A549 treated with Hydrocortisone at 1 μM for 4 hours (cell line): Measurements from ENCODE around the gene AZGP1. TPM values are rescaled to one million over a fixed set of nuclear protein-coding genes. Genes with fewer than 3 reads are reported as not detected.

ENCODE experiments used
- total RNA-seq: library from RNA; stranded (reverse); fragments of 200-300 nt; extraction: Qiagen RNA extraction; gene quantifications from 5 replicates; pipeline ENCODE4 v1.2.3, GENCODE V29; 2022

AZGP1 gene
- total RNA-seq, result not detected in 5 replicates

DNA sequence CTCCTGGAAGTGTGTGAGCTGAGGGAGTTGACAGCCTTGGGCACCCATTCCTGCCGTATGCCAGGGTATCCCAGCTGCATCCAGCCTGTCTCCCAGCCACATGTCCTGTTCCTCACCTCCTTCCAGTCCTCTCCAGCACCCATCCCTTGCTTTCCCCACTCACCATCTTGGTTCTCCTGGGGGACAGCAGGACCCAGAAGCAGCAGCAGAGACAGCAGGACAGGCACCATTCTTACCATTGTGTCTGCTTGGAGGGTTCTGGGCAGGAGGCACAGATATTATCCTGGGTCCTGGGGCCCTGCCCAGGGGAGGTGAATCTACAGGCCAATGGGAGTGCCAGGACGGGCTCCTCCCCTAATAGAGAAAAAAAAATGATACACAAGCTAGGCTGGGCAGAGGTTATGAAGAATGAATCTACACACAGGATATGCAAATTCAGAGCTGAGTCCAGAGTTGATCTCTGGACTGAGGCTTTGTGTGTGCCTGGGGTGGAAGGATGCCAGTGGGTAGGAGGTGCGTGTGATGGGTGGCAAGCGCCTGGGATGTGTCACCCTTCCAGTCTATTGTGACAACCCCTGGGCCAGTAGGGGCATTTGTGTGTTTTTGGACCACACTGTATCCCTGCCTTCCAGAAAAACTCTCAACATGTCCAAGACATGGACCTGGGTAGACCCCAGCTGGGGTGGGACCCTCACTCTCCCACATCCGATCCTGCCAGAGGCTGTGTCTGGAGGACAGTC is at the start of gene AZGP1:
AZGP1 (minus strand) TSS at position 250 of the 740 bp plus-strand sequence; CDS start at position 239, 11 bp downstream.

GRCh38 chr7:100015232-100016214 is 39.7 kb upstream of the AZGP1 start, which contains the start of gene ZKSCAN1:
TSS of gene ZKSCAN1 (plus strand) at chr7:100015596. CDS start at chr7:100023507, 7,911 bp downstream.

DNA sequence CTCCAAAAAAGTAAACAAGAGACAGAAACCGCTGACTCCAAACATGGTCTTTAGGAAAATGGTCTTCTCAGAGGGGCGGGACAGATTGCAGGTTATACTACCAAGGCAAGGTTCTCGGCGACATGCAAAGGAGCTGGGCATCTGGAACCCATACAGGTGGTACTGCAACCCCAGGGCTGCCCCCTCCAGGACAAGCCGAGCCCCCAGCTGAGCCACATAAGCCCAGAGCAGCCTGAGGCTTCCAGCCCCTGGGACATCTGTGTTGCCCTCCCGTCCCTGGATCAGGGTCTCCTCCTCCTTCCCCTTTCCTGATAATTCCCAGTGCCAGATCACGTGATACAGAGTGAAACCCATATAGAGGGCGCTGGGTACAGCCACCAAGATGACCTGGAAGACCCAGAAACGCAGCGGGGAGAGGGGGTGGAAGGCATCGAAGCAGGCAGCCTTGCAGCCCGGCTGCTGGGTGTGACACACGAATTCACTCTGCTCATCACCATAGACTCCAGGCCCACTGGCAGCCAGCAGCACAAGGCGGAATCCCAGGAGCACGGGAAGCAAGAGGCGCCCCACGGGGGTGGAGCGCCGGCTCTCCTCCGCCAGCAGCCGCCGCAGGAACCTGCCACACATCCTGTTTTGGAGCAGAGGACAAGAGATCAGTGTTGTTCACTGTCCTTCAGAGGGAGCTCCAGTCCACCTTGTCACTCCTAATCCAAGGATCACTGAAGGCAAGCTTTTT is 46.7 kb downstream of the AZGP1 start, which contains the start of gene GJC3:
GJC3 (minus strand) TSS at position 627 of the 736 bp plus-strand sequence; CDS start at position 627, 0 bp downstream.

GRCh38 chr7:99918959-99919813 is 56.6 kb downstream of the AZGP1 start, which contains the start of gene TRIM4:
TSS of gene TRIM4 (minus strand) at chr7:99919530. CDS start at chr7:99919401, 129 bp downstream.

Other genes with a start within 250 kb of the AZGP1 start
- not detected in 5 replicates for gene CYP3A7, start 240.8 kb downstream of the AZGP1 start, total RNA-seq
- 0.07 to 0.15 TPM in 2 of 5 replicates, not detected in the others for gene CYP3A4, start 191.8 kb downstream of the AZGP1 start, total RNA-seq
- not detected in 5 replicates for gene CYP3A43, start 148.0 kb downstream of the AZGP1 start, total RNA-seq
- not detected in 5 replicates for gene OR2AE1, start 99.0 kb downstream of the AZGP1 start, total RNA-seq
- gene TRIM4, start 56.5 kb downstream of the AZGP1 start, total RNA-seq, result 24.9 to 30.2 TPM (median 26.4 TPM) in 5 replicates
- gene GJC3, start 46.4 kb downstream of the AZGP1 start, total RNA-seq, result 0.16 TPM in 1 of 5 replicates, not detected in the others
- 7.0 to 11.8 TPM (median 10.2 TPM) in 5 replicates for gene ZKSCAN1, start 39.6 kb upstream of the AZGP1 start, total RNA-seq
- gene ZSCAN21, start 73.7 kb upstream of the AZGP1 start, total RNA-seq, result 10.2 to 12.5 TPM (median 11.2 TPM) in 5 replicates
- gene ZNF3, start 105.7 kb upstream of the AZGP1 start, total RNA-seq, result 18.0 to 25.2 TPM (median 21.2 TPM) in 5 replicates
- gene COPS6, start 112.9 kb upstream of the AZGP1 start, total RNA-seq, result 151 to 186 TPM (median 173 TPM) in 5 replicates
- 224 to 240 TPM (median 235 TPM) in 5 replicates for gene MCM7, start 125.4 kb upstream of the AZGP1 start, total RNA-seq
- 13.6 to 16.3 TPM (median 14.9 TPM) in 5 replicates for gene AP4M1, start 125.6 kb upstream of the AZGP1 start, total RNA-seq
- gene TAF6, start 143.3 kb upstream of the AZGP1 start, total RNA-seq, result 61.2 to 74.5 TPM (median 65.1 TPM) in 5 replicates
- gene CNPY4, start 143.6 kb upstream of the AZGP1 start, total RNA-seq, result 9.1 to 12.2 TPM (median 10.7 TPM) in 5 replicates
- 2.1 to 3.3 TPM (median 3.1 TPM) in 5 replicates for gene MBLAC1, start 150.9 kb upstream of the AZGP1 start, total RNA-seq
- 134 to 208 TPM (median 177 TPM) in 5 replicates for gene LAMTOR4, start 172.9 kb upstream of the AZGP1 start, total RNA-seq
- 9.0 to 13.9 TPM (median 13.0 TPM) in 5 replicates for gene TRAPPC14, start 182.7 kb upstream of the AZGP1 start, total RNA-seq
- gene GAL3ST4, start 192.6 kb upstream of the AZGP1 start, total RNA-seq, result 0.06 to 0.12 TPM (median 0.08 TPM) in 5 replicates
- gene GPC2, start 201.3 kb upstream of the AZGP1 start, total RNA-seq, result 0.60 to 1.1 TPM (median 0.95 TPM) in 5 replicates
- 0.07 to 0.52 TPM (median 0.15 TPM) in 5 replicates for gene STAG3, start 201.9 kb upstream of the AZGP1 start, total RNA-seq
- 0.05 TPM in 1 of 5 replicates, not detected in the others for gene PVRIG, start 243.9 kb upstream of the AZGP1 start, total RNA-seq